Coronary artery (tissue), 2 donors: ENCODE results near the gene TCF12.

ENCODE experiments used
- DNase-seq: peaks from one replicate; pipeline ENCODE4 v3.0.0-alpha.2; 2017; ENCODE audit warnings: low spot score
- H3K27ac ChIP-seq, 2 donors: fragments of 200-600 bp; sonication (generic); one replicate each; pipeline ENCODE4 v1.5.1; 2016 to 2019
- H3K4me3 ChIP-seq: fragments of 200-600 bp; sonication (generic); 2 replicates; pipeline ENCODE4 v1.5.1; 2016; ENCODE audit warnings: mild to moderate bottlenecking, moderate library complexity
- CTCF ChIP-seq: fragments of 200-600 bp; sonication (generic); IDR thresholded peaks from one replicate; pipeline ENCODE4 v1.5.1; 2019; ENCODE audit warnings: antibody characterized with exemption

Gene TCF12

GRCh38 chr15:57025264-57025926 lies 107.0 kb downstream of the TCF12 start:
- Histone ChIP-seq H3K4me3 (no peak overlapping the region), H3K27ac (no peak overlapping the region)
- no peak for TF ChIP-seq CTCF
- DNase-seq = no peak

- TF ChIP-seq CTCF = no peak
- no peak overlapping the region for H3K4me3 ChIP-seq
- no peak for DNase-seq
- no peak overlapping the region for H3K27ac ChIP-seq
Observed at GRCh38 chr15:57026016-57026592, 107.7 kb downstream of the TCF12 start.

DNA sequence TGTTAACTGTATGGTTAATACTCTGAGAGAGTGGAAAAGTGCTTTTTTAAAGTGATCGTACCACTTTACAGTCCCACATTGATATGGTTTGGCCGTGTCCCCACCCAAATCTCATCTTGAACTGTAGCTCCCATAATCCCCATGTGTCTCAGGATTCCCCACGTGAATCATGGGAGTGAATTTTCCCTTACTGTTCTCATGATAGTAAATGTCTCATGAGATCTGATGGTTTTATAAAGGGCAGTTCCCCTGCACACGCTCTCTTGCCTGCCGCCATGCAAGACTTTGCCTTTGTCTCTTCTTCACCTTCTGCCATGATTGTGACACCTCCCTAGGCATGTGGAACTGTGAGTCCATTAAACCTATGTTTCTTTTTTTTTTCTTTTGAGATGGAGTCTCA lies 109.2 kb downstream of the TCF12 start:
- DNase-seq = no peak
- Histone ChIP-seq H3K4me3 (no peak overlapping the region), H3K27ac (no peak overlapping the region)
- TF ChIP-seq CTCF = no peak

- Histone ChIP-seq H3K4me3 (no peak overlapping the region), H3K27ac (no peak overlapping the region)
- DNase-seq = no peak
- TF ChIP-seq CTCF = no peak
Observed at GRCh38 chr15:57028176-57028575, 109.7 kb downstream of the TCF12 start.

- Histone ChIP-seq H3K27ac (no peak overlapping the region), H3K4me3 (no peak overlapping the region)
- TF ChIP-seq CTCF = no peak
- DNase-seq = no peak
Observed at GRCh38 chr15:57030011-57030410, 111.6 kb downstream of the TCF12 start.

- H3K27ac ChIP-seq = no peak overlapping the region
- no peak for DNase-seq
Observed at GRCh38 chr15:57031082-57031481, 112.6 kb downstream of the TCF12 start.

More at GRCh38 chr15:57031082-57031481, 112.6 kb downstream of the TCF12 start:
- no peak overlapping the region for H3K4me3 ChIP-seq
- no peak for TF ChIP-seq CTCF
